Heart right ventricle (tissue), 16 donors: ENCODE measurements around the gene VSNL1. TPM values are rescaled to one million over a fixed set of nuclear protein-coding genes. Genes with fewer than 3 reads are reported as not detected.

Source experiments
- ATAC-seq, 8 donors: fragments of 200-7000 bp; cut with Tn5 transposase; one replicate each; pipeline ENCODE4 v1.9.1; 2020; ENCODE audit warnings: mild to moderate bottlenecking in 8 of 8, moderate library complexity in 8 of 8, moderate number of reproducible peaks in 1 of 8
- DNase-seq, 2 donors: peaks; one replicate each; pipeline ENCODE4 v3.0.0-alpha.2; 2020
- H3K27ac ChIP-seq, 10 donors: fragments of 200-600 bp; sonication (generic) in 2 of 10; one replicate each; pipeline versions ENCODE4 v1.5.0 to v1.8.0; 2020 to 2022; ENCODE audit warnings: mild to moderate bottlenecking in 3 of 10
- H3K27me3 ChIP-seq, 7 donors: fragments of 200-600 bp; one replicate each; pipeline ENCODE4 v1.8.0; 2021 to 2022; ENCODE audit warnings: mild to moderate bottlenecking in 2 of 7
- H3K36me3 ChIP-seq, 9 donors: fragments of 200-600 bp; sonication (generic) in 1 of 9; one replicate each; pipeline versions ENCODE4 v1.5.0 to v1.8.0; 2020 to 2022; ENCODE audit warnings: mild to moderate bottlenecking in 2 of 9
- H3K4me1 ChIP-seq, 9 donors: fragments of 200-600 bp; sonication (generic) in 1 of 9; one replicate each; pipeline versions ENCODE4 v1.5.0 to v1.8.0; 2020 to 2022; ENCODE audit warnings: mild to moderate bottlenecking in 4 of 9
- H3K4me3 ChIP-seq, 10 donors: fragments of 200-600 bp; sonication (generic) in 2 of 10; one replicate each; pipeline versions ENCODE4 v1.5.0 to v1.8.0; 2020 to 2022; ENCODE audit warnings: mild to moderate bottlenecking in 7 of 10, moderate library complexity in 2 of 10
- H3K9me3 ChIP-seq, 11 donors: fragments of 200-600 bp in 10 of 11; sonication (generic) in 2 of 11; one replicate each; pipeline versions ENCODE4 v1.5.0 to v1.8.0; 2013 to 2022; ENCODE audit warnings: mild to moderate bottlenecking in 2 of 11, control low read depth in 1 of 11, moderate library complexity in 1 of 11
- CTCF ChIP-seq, 9 donors: fragments of 200-600 bp; sonication (generic) in 2 of 9; IDR thresholded peaks; one replicate each; pipeline versions ENCODE4 v1.5.0 to v1.8.0; 2021 to 2022; ENCODE audit warnings: antibody characterized with exemption in 9 of 9, mild to moderate bottlenecking in 5 of 9, moderate library complexity in 1 of 9
- WGBS, 2 donors: extraction: QIAGEN DNeasy Blood & Tissue Kit; methylation state at CpG; one replicate each; pipeline ENCODE4 v1.1.7; 2013; ENCODE audit warnings: inconsistent platforms in 1 of 2; 5-methylcytosine and 5-hydroxymethylcytosine counted together
- intact Hi-C, 10 donors: fragments of 100-400 bp; cut with DNase I; formaldehyde crosslinking; loops; one replicate each; pipeline versions ENCODE4 v1.11.1 to v1.14.2; 2022
- polyA plus RNA-seq, 2 donors: library from polyadenylated mRNA; stranded (reverse); fragments of 200-250 nt; gene quantifications; one replicate each; pipeline ENCODE4 v1.2.3, GENCODE V29; 2013
- total RNA-seq, 10 donors: library from RNA; stranded (reverse); fragmentation: NEBNext Ultra II Directional in 3 of 10; extraction: Animal tissue kit (Norgen Biotek cat#: 25700) in 3 of 10; gene quantifications; one replicate each; pipeline versions ENCODE4 v1.2.1 to v1.2.4, GENCODE V29; 2021 to 2023
- donor health status: Arrhythmogenic right ventricular cardiomyopathy.
- donor health status: ischemic (EF 13 %, LVEDD 7.1; RV severe dilation, severe dysfunction).
- donor health status: healthy with polysubstance abuse.
- donor health status: DM: no; HTN: yes; CAD: no.
- donor health status: DM: no; HTN: no; CAD: no.
- donor health status: ischemic (EF 25% LVEDD 6.9; RV normal size, moderate dysfunction).
- donor health status: ischemic (EF 25% LVEDD 5.7; RV mildly dilated, moderate dysfunction).
- donor health status: healthy.
- donor health status: DM: yes; HTN: yes; CAD: no.
- donor health status: Ischemic cardiomyopathy.
- donor health status: ischemic (EF 35%, LVEDD 5.7; RV mildly dilated, moderate dysfunction).
- donor health status: nonischemic (EF 11% LVEDD 7.7; RV severe dilation, severe dysfunction).
- donor health status: DM: yes; HTN: yes; CAD: no.
- donor health status: PGD.
- donor health status: ischemic (EF 29% LVEDD 5.4; RV normal size, mild dysfunction).
- donor health status: nonischemic (EF 23%, LVEDD 6.1; RV moderate dilation, normal function).

Gene VSNL1
- total and polyA plus RNA-seq, 12 donors: 5.9 to 24.3 (median 17.3) TPM

- WGBS, 2 donors: 3 to 4% methylated on average over 30 of the region's 30 CpGs
- H3K4me1 ChIP-seq: peaks cover 0 to 19% (median 3%) of the 10 kb centered on the region in 9 donors
- peak overlapping the region in 9 of 10 donors; percentile 70 to 90 (median 83) for H3K27ac ChIP-seq
- ATAC-seq (peak in 2 of 8 donors; percentile 2 to 3), DNase-seq (no peak)
- peak overlapping the region; percentile 5 to 65 (median 56) for H3K4me3 ChIP-seq
- no peaks in the 10 kb centered on the region for H3K36me3 ChIP-seq
- peaks cover 0 to 89% (median 57%) of the 10 kb centered on the region in 7 donors for H3K27me3 ChIP-seq
- H3K9me3 ChIP-seq: no peaks in the 10 kb centered on the region
- no peak for TF ChIP-seq CTCF (IDR thresholded peaks at IDR 0.05)
- intact Hi-C loops: loop anchor here in 3 of 10 donors (5.0 to 10.0 kb wide), 2 partner anchors 74 to 107 kb away; no protein-coding TSS in a partner anchor
Observed at GRCh38 chr2:17538022-17538843, 2.3 kb upstream of the VSNL1 start.

GRCh38 chr2:17538844-17539554, 1.5 kb upstream of the VSNL1 start:
- H3K27me3 ChIP-seq: peaks cover 0 to 96% (median 62%) of the 10 kb centered on the region in 7 donors
- peak overlapping the region; percentile 63 to 90 (median 82) for H3K27ac ChIP-seq
- no peaks in the 10 kb centered on the region for H3K9me3 ChIP-seq
- intact Hi-C loops: loop anchor here in 4 of 10 donors (1.0 to 10.0 kb wide), 4 partner anchors 21 to 106 kb away; partner anchors contain the start of gene RAD51AP2 (in 1 of the 4)
- peak in 1 of 9 donors; percentile 4 for TF ChIP-seq CTCF (IDR thresholded peaks at IDR 0.05)
- H3K4me1 ChIP-seq: peaks cover 0 to 19% (median 3%) of the 10 kb centered on the region in 9 donors
- ATAC-seq (peak; percentile 80 to 95 (median 89)), DNase-seq (peak; percentile 63 to 77)
- no peaks in the 10 kb centered on the region for H3K36me3 ChIP-seq
- WGBS, 2 donors: 1% methylated on average over 50 to 52 of the region's 52 CpGs
- H3K4me3 ChIP-seq: peak overlapping the region; percentile 15 to 65 (median 56)

GRCh38 chr2:17539611-17540092, 844 bp upstream of the VSNL1 start:
- peak; percentile 14 to 81 (median 64) for ATAC-seq
- H3K9me3 ChIP-seq: no peaks in the 10 kb centered on the region
- H3K4me3 ChIP-seq: peak overlapping the region; percentile 34 to 65 (median 56)
- intact Hi-C loops: loop anchor here in 5 of 10 donors (1.0 to 10.0 kb wide), 4 partner anchors 21 to 105 kb away; partner anchors contain the start of gene RAD51AP2 (in 1 of the 5)
- H3K27ac ChIP-seq: peak overlapping the region; percentile 63 to 90 (median 82)
- H3K27me3 ChIP-seq: peaks cover 0 to 96% (median 62%) of the 10 kb centered on the region in 7 donors
- 4 to 5% methylated on average over 13 of the region's 13 CpGs for WGBS, 2 donors
- TF ChIP-seq CTCF (IDR thresholded peaks at IDR 0.05): no peak
- peak; percentile 22 to 23 for DNase-seq
- H3K4me1 ChIP-seq: peaks cover 0 to 19% (median 3%) of the 10 kb centered on the region in 9 donors
- H3K36me3 ChIP-seq: no peaks in the 10 kb centered on the region
